Osteocyte (in vitro differentiated cells): ENCODE results near the gene ZMIZ1. TPM values are rescaled to one million over a fixed set of nuclear protein-coding genes. Genes with fewer than 3 reads are reported as not detected.
A peak's percentile ranks its signal among the peaks of the same experiment; 100 is the strongest.
"Not testable (repeated sequence)": the region's sequence is repeated elsewhere in the genome, so short reads cannot be mapped to it uniquely, and the experiment has no call there.

Source experiments
- DNase-seq: peaks from one replicate; pipeline ENCODE4 v3.0.0; 2021; ENCODE audit warnings: mixed read lengths; ENCODE audit not compliant: unreplicated experiment; ENCODE audit errors: extremely low spot score
- H3K27ac Mint-ChIP-seq: one replicate; pipeline ENCODE4 v1.8.0; 2021; ENCODE audit warnings: mild to moderate bottlenecking, mixed read lengths; ENCODE audit not compliant: unreplicated experiment
- H3K27me3 Mint-ChIP-seq: one replicate; pipeline ENCODE4 v1.8.0; 2021; ENCODE audit warnings: mixed read lengths; ENCODE audit not compliant: unreplicated experiment
- H3K36me3 Mint-ChIP-seq: one replicate; pipeline ENCODE4 v1.8.0; 2021; ENCODE audit warnings: mixed read lengths; ENCODE audit not compliant: unreplicated experiment
- H3K4me1 Mint-ChIP-seq: one replicate; pipeline ENCODE4 v1.8.0; 2021; ENCODE audit warnings: mixed read lengths; ENCODE audit not compliant: unreplicated experiment
- H3K4me3 Mint-ChIP-seq: one replicate; pipeline ENCODE4 v1.8.0; 2021; ENCODE audit warnings: mild to moderate bottlenecking, moderate library complexity, mixed read lengths; ENCODE audit not compliant: unreplicated experiment
- H3K9me3 Mint-ChIP-seq: one replicate; pipeline ENCODE4 v1.8.0; 2021; ENCODE audit warnings: mixed read lengths; ENCODE audit not compliant: unreplicated experiment
- total RNA-seq: library from RNA; stranded (reverse); gene quantifications from 2 replicates; pipeline ENCODE4 v1.2.1, GENCODE V29; 2021
- TF ChIP-seq, protein P1 (sequence below): fragments of 200-600 bp; sonication (generic); IDR thresholded peaks from 2 replicates; pipeline ENCODE4 v1.5.0; 2021; ENCODE audit warnings: antibody characterized with exemption, mild to moderate bottlenecking, moderate library complexity

ZMIZ1 gene
- total RNA-seq, 1 donor from 2014 or later, result 90.5 TPM

DNA sequence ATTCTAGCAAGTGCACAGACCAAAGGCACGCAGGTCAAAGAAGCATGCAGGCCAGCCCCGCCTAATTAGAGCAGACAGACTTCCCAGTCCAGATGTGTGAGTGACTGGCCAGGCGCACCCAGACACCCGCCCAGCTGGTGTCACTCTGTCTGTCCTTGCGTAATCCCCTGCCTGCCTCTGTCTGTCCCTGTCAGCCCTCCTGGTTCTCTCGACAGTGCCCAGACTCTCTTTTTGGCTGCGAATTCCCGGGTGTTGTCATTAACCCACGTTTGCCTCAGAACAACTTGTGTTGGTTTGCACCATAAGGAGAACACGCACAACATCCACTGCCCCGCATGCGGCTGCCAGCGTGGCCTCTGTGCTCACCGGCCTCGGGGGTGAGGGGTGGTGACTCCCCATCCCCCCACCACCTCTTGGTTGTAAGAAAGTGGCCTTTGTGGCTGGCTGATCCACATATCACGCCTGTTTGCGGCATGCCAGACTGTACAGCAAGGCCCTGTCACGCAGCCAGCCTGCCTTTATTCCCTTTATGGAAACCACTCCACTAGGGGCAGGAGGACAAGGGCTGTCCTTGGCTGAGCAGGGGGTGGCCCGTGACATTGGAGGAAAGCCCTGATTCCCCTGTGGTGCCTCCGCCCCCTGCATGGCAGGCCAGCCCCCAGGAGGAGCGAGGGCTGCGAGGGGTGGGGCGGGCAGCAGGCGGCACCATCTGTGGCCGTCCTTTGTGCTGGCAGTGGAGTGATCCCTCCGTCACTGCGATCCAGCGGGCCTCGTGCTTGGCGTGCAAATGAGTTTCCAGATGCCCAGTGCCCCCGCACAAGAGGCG lies 205.7 kb downstream of the ZMIZ1 start:
- no peak for DNase-seq
- Mint-ChIP-seq H3K36me3 (peaks cover 21% of the 10 kb centered on the region), H3K4me3 (no peak overlapping the region), H3K27ac (peak overlapping the region; percentile 57), H3K27me3 (no peaks in the 10 kb centered on the region), H3K4me1 (peaks cover 19% of the 10 kb centered on the region), H3K9me3 (no peaks in the 10 kb centered on the region)
- TF ChIP-seq, protein P1, sequence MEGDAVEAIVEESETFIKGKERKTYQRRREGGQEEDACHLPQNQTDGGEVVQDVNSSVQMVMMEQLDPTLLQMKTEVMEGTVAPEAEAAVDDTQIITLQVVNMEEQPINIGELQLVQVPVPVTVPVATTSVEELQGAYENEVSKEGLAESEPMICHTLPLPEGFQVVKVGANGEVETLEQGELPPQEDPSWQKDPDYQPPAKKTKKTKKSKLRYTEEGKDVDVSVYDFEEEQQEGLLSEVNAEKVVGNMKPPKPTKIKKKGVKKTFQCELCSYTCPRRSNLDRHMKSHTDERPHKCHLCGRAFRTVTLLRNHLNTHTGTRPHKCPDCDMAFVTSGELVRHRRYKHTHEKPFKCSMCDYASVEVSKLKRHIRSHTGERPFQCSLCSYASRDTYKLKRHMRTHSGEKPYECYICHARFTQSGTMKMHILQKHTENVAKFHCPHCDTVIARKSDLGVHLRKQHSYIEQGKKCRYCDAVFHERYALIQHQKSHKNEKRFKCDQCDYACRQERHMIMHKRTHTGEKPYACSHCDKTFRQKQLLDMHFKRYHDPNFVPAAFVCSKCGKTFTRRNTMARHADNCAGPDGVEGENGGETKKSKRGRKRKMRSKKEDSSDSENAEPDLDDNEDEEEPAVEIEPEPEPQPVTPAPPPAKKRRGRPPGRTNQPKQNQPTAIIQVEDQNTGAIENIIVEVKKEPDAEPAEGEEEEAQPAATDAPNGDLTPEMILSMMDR, result no peak

GRCh38 chr10:79275105-79275430 lies 206.3 kb downstream of the ZMIZ1 start:
- TF ChIP-seq, protein P1, result no peak
- H3K36me3 Mint-ChIP-seq, result peaks cover 17% of the 10 kb centered on the region
- no peaks in the 10 kb centered on the region for H3K9me3 Mint-ChIP-seq
- H3K27me3 Mint-ChIP-seq, result no peaks in the 10 kb centered on the region
- H3K4me3 Mint-ChIP-seq, result no peak overlapping the region
- H3K4me1 Mint-ChIP-seq, result peaks cover 14% of the 10 kb centered on the region
- no peak for DNase-seq
- no peak overlapping the region for H3K27ac Mint-ChIP-seq

DNA sequence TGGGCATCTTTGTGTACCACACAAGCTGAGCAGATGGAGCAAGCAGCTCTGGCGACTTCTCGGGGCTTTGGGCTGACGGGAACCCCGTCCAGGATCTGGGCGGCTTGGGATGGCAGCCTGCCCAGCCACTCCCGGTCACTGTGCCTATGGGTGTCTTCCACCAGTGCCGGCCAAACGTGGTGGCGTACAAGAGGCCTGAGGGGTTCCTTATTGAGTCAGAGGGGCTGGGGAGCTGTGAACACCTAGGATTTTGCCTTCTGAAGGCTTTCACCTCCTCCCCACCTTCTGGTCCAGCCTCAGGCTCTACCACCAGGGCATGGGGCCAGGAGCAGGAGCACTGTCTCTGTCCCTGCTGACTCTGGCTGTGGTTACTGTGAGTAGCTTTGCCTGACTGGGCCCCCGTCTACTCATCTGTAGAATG lies 206.7 kb downstream of the ZMIZ1 start:
- H3K4me3 Mint-ChIP-seq, result no peak overlapping the region
- peaks cover 13% of the 10 kb centered on the region for H3K4me1 Mint-ChIP-seq
- H3K27me3 Mint-ChIP-seq, result no peaks in the 10 kb centered on the region
- H3K27ac Mint-ChIP-seq, result no peak overlapping the region
- DNase-seq, result no peak
- TF ChIP-seq, protein P1, result no peak
- peaks cover 15% of the 10 kb centered on the region for H3K36me3 Mint-ChIP-seq
- H3K9me3 Mint-ChIP-seq, result no peaks in the 10 kb centered on the region

GRCh38 chr10:79277579-79278269 lies 209.0 kb downstream of the ZMIZ1 start:
- Mint-ChIP-seq H3K27me3 (no peaks in the 10 kb centered on the region), H3K9me3 (no peaks in the 10 kb centered on the region), H3K36me3 (peaks cover 21% of the 10 kb centered on the region), H3K4me3 (no peak overlapping the region), H3K27ac (no peak overlapping the region), H3K4me1 (peaks cover 27% of the 10 kb centered on the region)
- no peak for DNase-seq
- TF ChIP-seq, protein P1, result no peak

DNA sequence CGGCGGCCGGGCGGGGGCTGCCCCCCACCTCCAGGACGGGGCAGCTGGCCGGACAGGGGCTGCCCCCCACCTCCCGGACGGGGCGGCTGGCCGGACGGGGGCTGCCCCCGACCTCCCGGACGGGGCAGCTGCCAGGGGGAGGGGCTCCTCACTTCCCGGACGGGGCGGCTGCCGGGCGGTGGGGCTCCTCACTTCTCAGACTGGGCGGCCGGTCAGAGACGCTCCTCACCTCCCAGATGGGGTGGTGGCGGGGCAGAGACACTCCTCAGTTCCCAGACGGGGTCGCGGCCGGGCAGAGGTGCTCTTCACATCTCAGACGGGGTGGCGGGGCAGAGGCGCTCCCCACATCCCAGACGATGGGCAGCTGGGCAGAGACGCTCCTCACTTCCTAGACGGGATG lies 210.3 kb downstream of the ZMIZ1 start:
- H3K9me3 Mint-ChIP-seq, H3K27me3 Mint-ChIP-seq, DNase-seq, H3K27ac Mint-ChIP-seq, H3K4me3 Mint-ChIP-seq: not testable (repeated sequence)
- H3K4me1 Mint-ChIP-seq, result peaks cover 26% of the 10 kb centered on the region
- peaks cover 22% of the 10 kb centered on the region for H3K36me3 Mint-ChIP-seq
